HepG2 (cell line): ENCODE data around the gene TASP1. TPM values are rescaled to one million over a fixed set of nuclear protein-coding genes. Genes with fewer than 3 reads are reported as not detected.

Source experiments
- ATF7 ChIP-seq, 2 experiments: fragments of 450-650 bp in 1 of 2; sonication (generic) in 1 of 2; formaldehyde crosslinking in 1 of 2; IDR thresholded peaks; 2 replicates each; pipeline versions ENCODE4 v1.4.0 to v1.6.1; 2016 to 2020; ENCODE audit warnings: antibody characterized with exemption in 1 of 2, mild to moderate bottlenecking in 1 of 2, missing genetic modification reagents in 1 of 2
- EED ChIP-seq: sonication (generic); formaldehyde crosslinking; IDR thresholded peaks from 2 replicates; pipeline ENCODE4 v1.5.0; 2020; ENCODE audit warnings: mild to moderate bottlenecking, missing genetic modification reagents
- HMG20B ChIP-seq: conservative IDR thresholded peaks from 2 replicates; pipeline ENCODE4 v1.6.1; 2016; ENCODE audit warnings: missing genetic modification reagents, missing compliant biosample characterization
- KDM6A ChIP-seq: IDR thresholded peaks from 2 replicates; pipeline ENCODE4 v1.6.1; 2016; ENCODE audit warnings: low read depth
- MYNN ChIP-seq: sonication (generic); formaldehyde crosslinking; IDR thresholded peaks from 2 replicates; pipeline ENCODE4 v1.4.0; 2020; ENCODE audit warnings: mild to moderate bottlenecking, low read depth, missing genetic modification reagents
- PHF20 ChIP-seq: sonication (generic); formaldehyde crosslinking; IDR thresholded peaks from 2 replicates; pipeline ENCODE4 v1.5.0; 2020; ENCODE audit warnings: mild to moderate bottlenecking, missing genetic modification reagents
- TCF12 ChIP-seq, 2 experiments: fragments of 450-650 bp in 1 of 2; sonication (generic) in 1 of 2; formaldehyde crosslinking in 1 of 2; IDR thresholded peaks; 2 replicates each; pipeline versions ENCODE4 v1.6.1 to v1.8.0; 2017 to 2022; ENCODE audit warnings: antibody characterized with exemption in 1 of 2, mild to moderate bottlenecking in 1 of 2, missing genetic modification reagents in 1 of 2, moderate library complexity in 1 of 2
- YEATS4 ChIP-seq: sonication (generic); formaldehyde crosslinking; IDR thresholded peaks from 2 replicates; pipeline ENCODE4 v1.4.0; 2020; ENCODE audit warnings: missing genetic modification reagents, borderline replicate concordance
- ZC3H13 ChIP-seq: sonication (generic); formaldehyde crosslinking; IDR thresholded peaks from 2 replicates; pipeline ENCODE4 v1.8.1; 2023; ENCODE audit warnings: mild to moderate bottlenecking, missing genetic modification reagents, moderate library complexity
- ZNF224 ChIP-seq: sonication (generic); formaldehyde crosslinking; IDR thresholded peaks from 2 replicates; pipeline ENCODE4 v1.5.0; 2020; ENCODE audit warnings: mild to moderate bottlenecking, missing genetic modification reagents
- ZNF562 ChIP-seq: sonication (generic); formaldehyde crosslinking; IDR thresholded peaks from 2 replicates; pipeline ENCODE4 v1.8.0; 2022; ENCODE audit warnings: missing genetic modification reagents, borderline replicate concordance
- ZNF569 ChIP-seq: sonication (generic); formaldehyde crosslinking; IDR thresholded peaks from 2 replicates; pipeline ENCODE4 v1.5.0; 2020; ENCODE audit warnings: mild to moderate bottlenecking, missing genetic modification reagents, moderate library complexity, borderline replicate concordance
- ZNF615 ChIP-seq: sonication (generic); formaldehyde crosslinking; IDR thresholded peaks from 2 replicates; pipeline ENCODE4 v1.5.0; 2020; ENCODE audit warnings: mild to moderate bottlenecking, missing genetic modification reagents, borderline replicate concordance
- ZNF737 ChIP-seq: sonication (generic); formaldehyde crosslinking; IDR thresholded peaks from 2 replicates; pipeline ENCODE4 v1.5.0; 2020; ENCODE audit warnings: missing genetic modification reagents, mild to moderate bottlenecking, borderline replicate concordance
- polyA plus RNA-seq, 8 experiments: library from polyadenylated mRNA; depleted of rRNA in 3 of 8; stranded (reverse) in 7 of 8; unstranded in 1 of 8; fragments of >200 nt; fragmentation: Illumina TruSeq in 4 of 8; extraction: Trizol in 4 of 8; gene quantifications; 2 replicates each; pipeline versions ENCODE4 v1.2.1 to v1.2.3, GENCODE V29; 2011 to 2016; ENCODE audit warnings: low read depth in 4 of 8, missing spikeins in 1 of 8, mixed read lengths in 1 of 8; ENCODE audit not compliant: insufficient read depth in 1 of 8
- total RNA-seq, 5 experiments: library from RNA; depleted of rRNA; stranded (reverse); fragments of >200 nt; fragmentation: Illumina TruSeq; extraction: Trizol; gene quantifications; 2 replicates each; pipeline ENCODE4 v1.2.3, GENCODE V29; 2016; ENCODE audit warnings: low read depth in 1 of 5
- TF ChIP-seq, protein P1 (sequence below): sonication (generic); formaldehyde crosslinking; IDR thresholded peaks from 2 replicates; pipeline ENCODE4 v1.8.0; 2022; ENCODE audit warnings: mild to moderate bottlenecking, missing genetic modification reagents, moderate library complexity
- TF ChIP-seq, protein P2 (sequence below): IDR thresholded peaks from 2 replicates; pipeline ENCODE4 v1.6.1; 2016; ENCODE audit warnings: missing compliant biosample characterization, missing genetic modification reagents, borderline replicate concordance
- TF ChIP-seq, protein P3 (sequence below): sonication (generic); formaldehyde crosslinking; IDR thresholded peaks from one replicate; pipeline ENCODE4 v1.5.1; 2020; ENCODE audit warnings: mild to moderate bottlenecking, missing genetic modification reagents; ENCODE audit errors: not compliant biosample characterization

Gene TASP1
- total and polyA plus RNA-seq, 2 of the 13 experiments (the other 11 are each of a cell fraction or from before 2014, with no cell fraction given) = 10.0 to 25.2 TPM

DNA sequence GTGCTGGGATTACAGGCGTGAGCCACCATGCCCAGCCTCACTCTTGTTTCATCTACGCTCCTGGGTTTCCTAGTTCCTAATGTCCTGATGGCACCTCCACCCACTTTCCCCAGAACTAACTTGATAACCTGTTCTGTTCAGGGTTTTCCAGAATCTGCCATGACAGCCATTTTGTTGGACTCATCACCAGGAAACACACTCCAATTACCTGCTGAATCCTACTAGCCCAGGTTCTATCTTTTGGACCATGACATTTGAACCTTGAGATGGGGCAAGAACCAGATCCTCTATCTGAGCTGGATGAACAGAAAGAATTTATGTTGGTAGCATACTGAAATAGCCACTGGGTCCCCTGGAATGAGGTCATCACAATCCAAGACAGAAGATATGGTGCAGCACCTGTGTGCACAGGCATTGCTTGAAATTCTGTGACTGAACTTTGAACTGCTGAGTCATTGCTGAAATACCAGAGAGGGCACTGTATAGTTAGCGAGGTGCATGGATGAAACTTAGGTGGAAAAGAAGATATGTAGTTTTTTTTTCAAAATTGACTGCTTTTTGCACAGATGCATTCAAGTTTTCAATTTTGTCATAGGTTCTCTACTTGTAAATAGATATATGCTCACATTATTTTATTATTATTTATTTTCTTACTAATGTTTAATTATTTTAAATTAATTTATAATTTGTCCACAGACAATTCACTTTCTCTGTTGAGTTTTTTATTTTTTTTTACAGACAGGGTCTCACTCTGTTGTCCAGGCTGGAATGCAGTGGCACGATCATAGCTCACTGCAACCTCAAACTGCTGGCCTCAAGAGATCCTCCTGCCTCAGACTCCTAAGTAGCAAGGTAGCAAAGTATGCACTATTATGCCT, 42.8 kb upstream of the TASP1 start (continued):
- TF ChIP-seq TCF12 (IDR thresholded peaks at IDR 0.05) (no peak), TCF12 (CRISPR knock-in tag; IDR thresholded peaks at IDR 0.05) (no peak), ZNF562 (CRISPR knock-in tag) (no peak), PHF20 (CRISPR knock-in tag) (0 out of 2 replicates have a peak, but pooled peaks have one; percentile 10), ZC3H13 (CRISPR knock-in tag) (no peak), KDM6A (CRISPR knock-in tag) (peak; percentile 66; the same call in 1 of the 2 replicates), EED (CRISPR knock-in tag) (no peak), ZNF737 (CRISPR knock-in tag) (no peak), ZNF569 (no peak), ZNF615 (no peak), ATF7 (IDR thresholded peaks at IDR 0.05) (peak; percentile 96), ATF7 (CRISPR knock-in tag; IDR thresholded peaks at IDR 0.05) (peak; percentile 94), MYNN (CRISPR knock-in tag) (no peak), YEATS4 (CRISPR knock-in tag) (peak; percentile 10; the same call in 1 of the 2 replicates), HMG20B (CRISPR knock-in tag) (peak; percentile 80), ZNF224 (CRISPR knock-in tag) (no peak; the same call in 1 of the 2 replicates)
- TF ChIP-seq, protein P1, sequence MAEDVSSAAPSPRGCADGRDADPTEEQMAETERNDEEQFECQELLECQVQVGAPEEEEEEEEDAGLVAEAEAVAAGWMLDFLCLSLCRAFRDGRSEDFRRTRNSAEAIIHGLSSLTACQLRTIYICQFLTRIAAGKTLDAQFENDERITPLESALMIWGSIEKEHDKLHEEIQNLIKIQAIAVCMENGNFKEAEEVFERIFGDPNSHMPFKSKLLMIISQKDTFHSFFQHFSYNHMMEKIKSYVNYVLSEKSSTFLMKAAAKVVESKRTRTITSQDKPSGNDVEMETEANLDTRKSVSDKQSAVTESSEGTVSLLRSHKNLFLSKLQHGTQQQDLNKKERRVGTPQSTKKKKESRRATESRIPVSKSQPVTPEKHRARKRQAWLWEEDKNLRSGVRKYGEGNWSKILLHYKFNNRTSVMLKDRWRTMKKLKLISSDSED (CRISPR knock-in tag) = no peak
- TF ChIP-seq, protein P2, sequence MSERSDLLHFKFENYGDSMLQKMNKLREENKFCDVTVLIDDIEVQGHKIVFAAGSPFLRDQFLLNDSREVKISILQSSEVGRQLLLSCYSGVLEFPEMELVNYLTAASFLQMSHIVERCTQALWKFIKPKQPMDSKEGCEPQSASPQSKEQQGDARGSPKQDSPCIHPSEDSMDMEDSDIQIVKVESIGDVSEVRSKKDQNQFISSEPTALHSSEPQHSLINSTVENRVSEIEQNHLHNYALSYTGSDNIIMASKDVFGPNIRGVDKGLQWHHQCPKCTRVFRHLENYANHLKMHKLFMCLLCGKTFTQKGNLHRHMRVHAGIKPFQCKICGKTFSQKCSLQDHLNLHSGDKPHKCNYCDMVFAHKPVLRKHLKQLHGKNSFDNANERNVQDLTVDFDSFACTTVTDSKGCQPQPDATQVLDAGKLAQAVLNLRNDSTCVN (CRISPR knock-in tag) = no peak
- TF ChIP-seq, protein P3, sequence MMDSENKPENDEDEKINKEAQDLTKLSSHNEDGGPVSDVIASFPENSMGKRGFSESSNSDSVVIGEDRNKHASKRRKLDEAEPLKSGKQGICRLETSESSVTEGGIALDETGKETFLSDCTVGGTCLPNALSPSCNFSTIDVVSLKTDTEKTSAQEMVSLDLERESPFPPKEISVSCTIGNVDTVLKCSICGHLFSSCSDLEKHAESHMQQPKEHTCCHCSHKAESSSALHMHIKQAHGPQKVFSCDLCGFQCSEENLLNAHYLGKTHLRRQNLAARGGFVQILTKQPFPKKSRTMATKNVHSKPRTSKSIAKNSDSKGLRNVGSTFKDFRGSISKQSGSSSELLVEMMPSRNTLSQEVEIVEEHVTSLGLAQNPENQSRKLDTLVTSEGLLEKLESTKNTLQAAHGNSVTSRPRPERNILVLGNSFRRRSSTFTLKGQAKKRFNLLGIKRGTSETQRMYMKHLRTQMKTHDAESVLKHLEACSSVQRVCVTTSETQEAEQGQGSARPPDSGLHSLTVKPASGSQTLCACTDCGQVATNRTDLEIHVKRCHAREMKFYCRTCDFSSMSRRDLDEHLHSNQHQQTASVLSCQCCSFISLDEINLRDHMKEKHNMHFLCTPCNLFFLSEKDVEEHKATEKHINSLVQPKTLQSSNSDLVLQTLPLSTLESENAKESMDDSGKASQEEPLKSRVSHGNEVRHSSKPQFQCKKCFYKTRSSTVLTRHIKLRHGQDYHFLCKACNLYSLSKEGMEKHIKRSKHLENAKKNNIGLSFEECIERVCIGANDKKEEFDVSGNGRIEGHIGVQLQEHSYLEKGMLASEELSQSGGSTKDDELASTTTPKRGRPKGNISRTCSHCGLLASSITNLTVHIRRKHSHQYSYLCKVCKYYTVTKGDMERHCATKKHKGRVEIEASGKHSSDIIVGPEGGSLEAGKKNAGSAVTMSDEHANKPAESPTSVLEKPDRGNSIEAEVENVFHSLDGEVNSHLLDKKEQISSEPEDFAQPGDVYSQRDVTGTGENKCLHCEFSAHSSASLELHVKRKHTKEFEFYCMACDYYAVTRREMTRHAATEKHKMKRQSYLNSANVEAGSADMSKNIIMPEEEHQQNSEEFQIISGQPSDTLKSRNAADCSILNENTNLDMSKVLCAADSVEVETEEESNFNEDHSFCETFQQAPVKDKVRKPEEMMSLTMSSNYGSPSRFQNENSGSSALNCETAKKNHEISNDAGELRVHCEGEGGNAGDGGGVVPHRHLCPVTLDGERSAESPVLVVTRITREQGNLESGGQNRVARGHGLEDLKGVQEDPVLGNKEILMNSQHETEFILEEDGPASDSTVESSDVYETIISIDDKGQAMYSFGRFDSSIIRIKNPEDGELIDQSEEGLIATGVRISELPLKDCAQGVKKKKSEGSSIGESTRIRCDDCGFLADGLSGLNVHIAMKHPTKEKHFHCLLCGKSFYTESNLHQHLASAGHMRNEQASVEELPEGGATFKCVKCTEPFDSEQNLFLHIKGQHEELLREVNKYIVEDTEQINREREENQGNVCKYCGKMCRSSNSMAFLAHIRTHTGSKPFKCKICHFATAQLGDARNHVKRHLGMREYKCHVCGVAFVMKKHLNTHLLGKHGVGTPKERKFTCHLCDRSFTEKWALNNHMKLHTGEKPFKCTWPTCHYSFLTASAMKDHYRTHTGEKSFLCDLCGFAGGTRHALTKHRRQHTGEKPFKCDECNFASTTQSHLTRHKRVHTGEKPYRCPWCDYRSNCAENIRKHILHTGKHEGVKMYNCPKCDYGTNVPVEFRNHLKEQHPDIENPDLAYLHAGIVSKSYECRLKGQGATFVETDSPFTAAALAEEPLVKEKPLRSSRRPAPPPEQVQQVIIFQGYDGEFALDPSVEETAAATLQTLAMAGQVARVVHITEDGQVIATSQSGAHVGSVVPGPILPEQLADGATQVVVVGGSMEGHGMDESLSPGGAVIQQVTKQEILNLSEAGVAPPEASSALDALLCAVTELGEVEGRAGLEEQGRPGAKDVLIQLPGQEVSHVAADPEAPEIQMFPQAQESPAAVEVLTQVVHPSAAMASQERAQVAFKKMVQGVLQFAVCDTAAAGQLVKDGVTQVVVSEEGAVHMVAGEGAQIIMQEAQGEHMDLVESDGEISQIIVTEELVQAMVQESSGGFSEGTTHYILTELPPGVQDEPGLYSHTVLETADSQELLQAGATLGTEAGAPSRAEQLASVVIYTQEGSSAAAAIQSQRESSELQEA (CRISPR knock-in tag) = no peak
